K562 (cell line): ENCODE measurements around the gene HMX2. TPM values are rescaled to one million over a fixed set of nuclear protein-coding genes. Genes with fewer than 3 reads are reported as not detected.

ENCODE experiments used
- BCOR ChIP-seq: fragments of 450-650 bp; IDR thresholded peaks from 2 replicates; pipeline ENCODE4 v1.6.1; 2016
- E2F1 ChIP-seq: sonication (generic); formaldehyde crosslinking; IDR thresholded peaks from 2 replicates; pipeline ENCODE4 v1.8.1; 2023; ENCODE audit warnings: mild to moderate bottlenecking, missing genetic modification reagents, moderate library complexity
- JUND ChIP-seq, 2 experiments: IDR thresholded peaks; 2 replicates in 1 of 2; 3 replicates in 1 of 2; pipeline ENCODE4 v1.6.1; 2011; ENCODE audit warnings: borderline replicate concordance in 2 of 2, low read depth in 2 of 2, low read length in 2 of 2, improper control_type of control experiment in 1 of 2, missing biosample characterization in 1 of 2, missing genetic modification characterization in 1 of 2, missing genetic modification reagents in 1 of 2
- PATZ1 ChIP-seq: fragments of 250-450 bp; sonication (Bioruptor Pico); IDR thresholded peaks from 2 replicates; pipeline ENCODE4 v1.5.0; 2020; ENCODE audit warnings: mild to moderate bottlenecking, borderline replicate concordance
- PHTF2 ChIP-seq: fragments of 250-450 bp; sonication (Bioruptor Pico); IDR thresholded peaks from 2 replicates; pipeline ENCODE4 v1.5.0; 2021; ENCODE audit warnings: mild to moderate bottlenecking
- ZEB2 ChIP-seq: fragments of 450-650 bp; IDR thresholded peaks from 2 replicates; pipeline ENCODE4 v1.6.1; 2016
- polyA plus RNA-seq, 8 experiments: library from polyadenylated mRNA; depleted of rRNA in 4 of 8; stranded (reverse) in 5 of 8; unstranded in 3 of 8; fragments of >200 nt; fragmentation: Nextera tagmentation in 2 of 8; fragmentation: Illumina TruSeq in 1 of 8; extraction: Ambion mirVana in 2 of 8; extraction: Trizol in 1 of 8; gene quantifications; 2 replicates each; pipeline versions ENCODE4 v1.2.1 to v1.2.3, GENCODE V29; 2011 to 2014; ENCODE audit warnings: inconsistent platforms in 1 of 8, missing spikeins in 1 of 8
- total RNA-seq, 7 experiments: library from RNA; depleted of rRNA in 6 of 7; stranded (reverse); fragments of >200 nt in 6 of 7; fragmentation: Illumina TruSeq in 2 of 7; extraction: Trizol in 2 of 7; gene quantifications; 2 replicates each; pipeline versions ENCODE4 v1.2.1 to v1.2.3, GENCODE V29; 2011 to 2021; ENCODE audit warnings: low replicate concordance in 1 of 7

HMX2 gene
- total and polyA plus RNA-seq, 9 of the 15 experiments (the other 6 are each of a cell fraction or from before 2014, with no cell fraction given), result 0.07 to 0.58 (median 0.09) TPM; not detected in 2

DNA sequence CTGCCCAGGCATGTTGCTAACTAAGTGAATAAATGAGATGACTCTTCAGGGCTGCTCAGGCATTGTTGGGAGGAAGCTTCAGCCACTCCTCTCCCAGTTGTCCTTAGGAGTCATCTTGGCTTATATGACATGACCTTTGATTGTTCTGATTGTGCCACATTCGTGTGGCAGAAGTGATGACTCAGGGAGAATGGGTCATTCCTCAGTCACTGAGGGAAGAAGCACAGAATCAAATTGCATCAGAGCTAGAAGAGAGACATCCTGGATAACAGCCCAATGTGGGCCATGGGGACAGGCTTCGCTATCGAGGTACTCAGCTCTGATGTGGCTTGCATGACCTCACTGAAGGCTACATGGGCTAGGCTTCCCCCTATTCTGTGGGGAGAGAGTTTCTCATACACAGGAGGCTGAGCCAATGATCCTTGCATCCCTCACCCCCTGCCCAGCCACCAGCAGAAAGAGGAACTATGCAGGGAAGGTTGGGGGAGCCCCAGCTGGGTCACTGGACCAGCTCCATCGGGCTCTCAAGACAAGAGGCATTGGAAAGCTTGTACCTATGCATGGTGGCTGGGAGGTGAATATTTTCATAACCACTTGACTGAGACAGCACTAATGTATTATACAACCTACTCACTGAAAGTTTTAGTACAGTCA, 18.2 kb upstream of the HMX2 start (continued):
- TF ChIP-seq JUND (IDR thresholded peaks at IDR 0.05; ENCODE audit: borderline replicate concordance, low read depth, low read length) (no peak), JUND (tag; IDR thresholded peaks at IDR 0.05; ENCODE audit: borderline replicate concordance, low read depth, low read length) (no peak), PATZ1 (no peak), PHTF2 (CRISPR knock-in tag) (no peak), BCOR (no peak), E2F1 (CRISPR knock-in tag) (no peak), ZEB2 (no peak)
- TF ChIP-seq, all 486 proteins: peak for 6
